ENCODE results near the gene ZFPM1.
"Not testable (repeated sequence)": the region's sequence is repeated elsewhere in the genome, so short reads cannot be mapped to it uniquely, and the experiment has no call there.

The ZFPM1 gene

GRCh38 chr16:88468275-88469129, 15.4 kb downstream of the ZFPM1 start:
- no peaks in the 10 kb centered on the region for H3K36me3 ChIP-seq (ENCODE audit: control insufficient read depth, insufficient read depth, low read length)

GRCh38 chr16:88469615-88470395, 16.7 kb downstream of the ZFPM1 start:
- Histone ChIP-seq H3K4me3 (replicated peaks; ENCODE audit: low read depth, low read length) (no peak overlapping the region), H3K27me3 (replicated peaks; ENCODE audit: control insufficient read depth, insufficient read depth, low read length) (no peaks in the 10 kb centered on the region), H3K36me3 (ENCODE audit: control insufficient read depth, insufficient read depth, low read length) (no peaks in the 10 kb centered on the region)
- DNase-seq (ENCODE audit: extremely low read depth, insufficient read length), result no peak
- TF ChIP-seq CTCF (IDR thresholded peaks at IDR 0.05; ENCODE audit: insufficient read depth, low read length, poor library complexity, severe bottlenecking), result no peak

More at GRCh38 chr16:88468275-88469129, 15.4 kb downstream of the ZFPM1 start:
- no peaks in the 10 kb centered on the region for H3K27me3 ChIP-seq (replicated peaks; ENCODE audit: control insufficient read depth, insufficient read depth, low read length)
- TF ChIP-seq CTCF (IDR thresholded peaks at IDR 0.05; ENCODE audit: insufficient read depth, low read length, poor library complexity, severe bottlenecking), result no peak
- no peak for DNase-seq (ENCODE audit: extremely low read depth, insufficient read length)
- no peak overlapping the region for H3K4me3 ChIP-seq (replicated peaks; ENCODE audit: low read depth, low read length)

- DNase-seq (ENCODE audit: extremely low read depth, insufficient read length); H3K36me3 ChIP-seq (ENCODE audit: control insufficient read depth, insufficient read depth, low read length); H3K4me3 ChIP-seq (replicated peaks; ENCODE audit: low read depth, low read length); H3K27me3 ChIP-seq (replicated peaks; ENCODE audit: control insufficient read depth, insufficient read depth, low read length): not testable (repeated sequence)
These were observed 17.3 kb downstream of the ZFPM1 start for GRCh38 chr16:88470396-88470680.

- H3K4me3 ChIP-seq (replicated peaks; ENCODE audit: low read depth, low read length); H3K27me3 ChIP-seq (replicated peaks; ENCODE audit: control insufficient read depth, insufficient read depth, low read length); DNase-seq (ENCODE audit: extremely low read depth, insufficient read length); H3K36me3 ChIP-seq (ENCODE audit: control insufficient read depth, insufficient read depth, low read length): not testable (repeated sequence)
These were observed 17.6 kb downstream of the ZFPM1 start for GRCh38 chr16:88470696-88471095.

GRCh38 chr16:88471115-88471514, 18.0 kb downstream of the ZFPM1 start:
- no peak for TF ChIP-seq CTCF (IDR thresholded peaks at IDR 0.05; ENCODE audit: insufficient read depth, low read length, poor library complexity, severe bottlenecking)
- Histone ChIP-seq H3K36me3 (ENCODE audit: control insufficient read depth, insufficient read depth, low read length) (no peaks in the 10 kb centered on the region), H3K27me3 (replicated peaks; ENCODE audit: control insufficient read depth, insufficient read depth, low read length) (no peaks in the 10 kb centered on the region)

GRCh38 chr16:88471575-88471974, 18.5 kb downstream of the ZFPM1 start:
- DNase-seq (ENCODE audit: extremely low read depth, insufficient read length), result no peak
- H3K36me3 ChIP-seq (ENCODE audit: control insufficient read depth, insufficient read depth, low read length), result no peaks in the 10 kb centered on the region
- no peak for TF ChIP-seq CTCF (IDR thresholded peaks at IDR 0.05; ENCODE audit: insufficient read depth, low read length, poor library complexity, severe bottlenecking)
- no peaks in the 10 kb centered on the region for H3K27me3 ChIP-seq (replicated peaks; ENCODE audit: control insufficient read depth, insufficient read depth, low read length)
- H3K4me3 ChIP-seq (replicated peaks; ENCODE audit: low read depth, low read length), result no peak overlapping the region

More at GRCh38 chr16:88471115-88471514, 18.0 kb downstream of the ZFPM1 start:
- H3K4me3 ChIP-seq (replicated peaks; ENCODE audit: low read depth, low read length), result no peak overlapping the region
- DNase-seq (ENCODE audit: extremely low read depth, insufficient read length), result no peak

All from GM06990 (cell line).